MM.1S (cell line): ENCODE data around the gene MED13.

Experiments
- CTCF ChIP-seq: fragments of 300-600 bp; sonication (generic); IDR thresholded peaks from 2 replicates; pipeline ENCODE4 v1.5.1; 2016; ENCODE audit warnings: antibody characterized with exemption, low read length, mixed read lengths
- EZH2phosphoT487 ChIP-seq: fragments of 300-600 bp; sonication (generic); IDR thresholded peaks from 2 replicates; pipeline ENCODE4 v1.6.1; 2018; ENCODE audit warnings: antibody characterized with exemption, low read length

GRCh38 chr17:61980535-61980934 lies 84.5 kb downstream of the MED13 start:
- TF ChIP-seq CTCF = no peak
- TF ChIP-seq EZH2phosphoT487 = no peak
